Measurements from ENCODE around the gene EFNA2.

The EFNA2 gene

DNA sequence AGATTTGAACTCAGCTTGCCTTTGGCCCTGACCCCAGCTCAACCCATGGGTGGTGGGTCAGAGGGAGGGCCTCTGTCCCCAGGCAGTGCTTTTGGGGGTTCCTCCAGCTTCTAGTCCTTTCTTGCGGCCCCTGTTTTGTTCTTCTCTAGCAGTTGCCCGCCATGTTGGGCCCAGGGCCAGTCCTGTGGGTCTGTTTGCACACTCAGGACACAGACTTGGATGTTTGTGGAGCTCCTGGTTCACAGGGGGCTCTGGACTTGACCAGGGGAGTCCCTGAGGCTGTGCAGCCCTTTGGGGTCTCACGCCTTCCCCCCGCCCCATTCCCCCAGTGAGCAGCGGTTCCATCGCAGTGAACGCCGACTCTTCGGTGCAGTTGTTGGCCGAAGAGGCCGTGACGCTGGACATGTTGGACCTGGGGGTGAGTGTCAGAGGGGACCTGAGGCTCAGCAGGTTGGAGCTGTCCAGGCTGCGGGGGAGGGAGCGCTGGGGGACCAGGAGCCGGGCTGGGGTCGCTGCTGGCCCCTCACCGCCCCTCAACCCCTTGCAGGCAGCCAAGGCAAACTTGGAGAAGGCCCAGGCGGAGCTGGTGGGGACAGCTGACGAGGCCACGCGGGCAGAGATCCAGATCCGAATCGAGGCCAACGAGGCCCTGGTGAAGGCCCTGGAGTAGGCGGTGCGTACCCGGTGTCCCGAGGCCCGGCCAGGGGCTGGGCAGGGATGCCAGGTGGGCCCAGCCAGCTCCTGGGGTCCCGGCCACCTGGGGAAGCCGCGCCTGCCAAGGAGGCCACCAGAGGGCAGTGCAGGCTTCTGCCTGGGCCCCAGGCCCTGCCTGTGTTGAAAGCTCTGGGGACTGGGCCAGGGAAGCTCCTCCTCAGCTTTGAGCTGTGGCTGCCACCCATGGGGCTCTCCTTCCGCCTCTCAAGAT is 41.6 kb upstream of the EFNA2 start:
- Histone ChIP-seq H3K4me2 (ENCODE audit: insufficient read depth, low read length, poor library complexity, severe bottlenecking) (no peak overlapping the region), H2BK120ac (ENCODE audit: low read depth, low read length) (no peak overlapping the region), H3K4me1 (ENCODE audit: control insufficient read depth in 2 of 2, insufficient read depth in 1 of 2, low read depth in 1 of 2, low read length in 2 of 2) (peaks cover 25 to 32% of the 10 kb centered on the region in 2 donors), H3K4ac (ENCODE audit: low read length) (peak overlapping the region; percentile 53), H2BK15ac (ENCODE audit: low read length) (peak overlapping the region; percentile 67), H3K14ac (ENCODE audit: low read length) (no peak overlapping the region), H4K91ac (ENCODE audit: low read depth, low read length, poor library complexity) (no peak overlapping the region), H2BK5ac (ENCODE audit: low read length) (peak overlapping the region; percentile 21), H3K18ac (ENCODE audit: low read length) (peak overlapping the region; percentile 83), H3K9ac (ENCODE audit: low read depth, low read length, poor library complexity) (no peak overlapping the region), H2BK12ac (ENCODE audit: low read length) (peak overlapping the region; percentile 58), H2AK5ac (ENCODE audit: low read depth, low read length) (peak overlapping the region; percentile 92), H3K4me3 (ENCODE audit: low read length in 2 of 2) (peak overlapping the region in 1 of 2 donors; percentile 46), H4K8ac (ENCODE audit: low read depth, low read length) (no peak overlapping the region), H3K23ac (ENCODE audit: low read depth, low read length, poor library complexity) (peak overlapping the region; percentile 89), H3K27me3 (ENCODE audit: control insufficient read depth in 3 of 3, insufficient read depth in 3 of 3, low read depth in 1 of 3, low read length in 3 of 3) (no peaks in the 10 kb centered on the region), H3K79me1 (ENCODE audit: low read depth, low read length) (peaks cover 14% of the 10 kb centered on the region), H2AFZ (ENCODE audit: low read length) (no peak overlapping the region), H3K36me3 (replicated peaks in 1 of 2; ENCODE audit: control insufficient read depth in 2 of 2, insufficient read depth in 2 of 2, low read length in 2 of 2) (peaks cover 0 to 8% of the 10 kb centered on the region in 2 donors), H3K9me3 (replicated peaks in 1 of 2; ENCODE audit: control insufficient read depth in 2 of 2, insufficient read depth in 1 of 2, low read depth in 1 of 2, low read length in 2 of 2) (no peaks in the 10 kb centered on the region), H3K27ac (replicated peaks; ENCODE audit: low read length) (no peak overlapping the region)
- DNase-seq (ENCODE audit: low spot score) = no peak
- WGBS, 2 donors (ENCODE audit: extremely low coverage in 2 of 2, insufficient read length in 2 of 2, insufficient replicate concordance in 1 of 2) = no CpG with 5 or more reads among the region's 33 CpGs

DNA sequence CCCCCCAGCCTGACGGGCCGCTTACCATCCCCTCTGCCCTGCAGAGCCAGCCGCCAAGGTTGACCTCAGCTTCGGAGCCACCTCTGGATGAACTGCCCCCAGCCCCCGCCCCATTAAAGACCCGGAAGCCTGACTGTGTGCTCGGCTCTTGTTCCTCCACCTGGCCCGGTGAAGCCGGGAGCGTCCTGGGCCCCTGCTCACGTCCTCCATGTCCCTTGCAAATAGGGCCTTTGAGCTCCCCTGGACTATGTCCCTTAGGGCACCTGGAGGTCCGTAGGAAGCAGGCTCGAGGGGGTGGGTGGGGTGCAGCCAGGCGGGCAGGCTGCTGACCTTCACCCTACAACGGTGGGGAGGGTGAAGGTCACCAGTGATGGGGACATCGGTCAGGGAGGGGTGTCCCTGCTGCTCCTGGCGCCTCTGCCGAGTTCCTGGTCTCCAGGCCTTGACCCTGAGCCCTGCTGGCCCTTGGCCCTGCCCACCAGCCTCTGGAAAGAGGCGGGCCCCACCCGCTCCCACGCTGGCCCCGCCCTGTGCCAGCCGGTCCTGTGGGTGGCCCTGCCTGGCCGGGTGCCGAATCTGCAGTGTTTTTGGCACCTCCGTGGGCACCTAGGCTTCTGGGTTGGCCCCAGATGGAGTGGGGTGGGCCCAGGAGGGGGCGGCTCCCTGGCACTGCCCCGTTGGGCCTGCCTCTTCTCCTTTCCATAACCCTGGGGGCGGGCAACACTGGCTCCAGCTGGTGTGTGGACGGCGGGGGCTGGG is 40.8 kb upstream of the EFNA2 start:
- Histone ChIP-seq H3K27me3 (ENCODE audit: control insufficient read depth in 3 of 3, insufficient read depth in 3 of 3, low read depth in 1 of 3, low read length in 3 of 3) (no peaks in the 10 kb centered on the region), H3K14ac (ENCODE audit: low read length) (no peak overlapping the region), H4K91ac (ENCODE audit: low read depth, low read length, poor library complexity) (no peak overlapping the region), H3K79me1 (ENCODE audit: low read depth, low read length) (peaks cover 11% of the 10 kb centered on the region), H3K36me3 (replicated peaks in 1 of 2; ENCODE audit: control insufficient read depth in 2 of 2, insufficient read depth in 2 of 2, low read length in 2 of 2) (peaks cover 0 to 8% of the 10 kb centered on the region in 2 donors), H2BK12ac (ENCODE audit: low read length) (no peak overlapping the region), H3K9me3 (replicated peaks in 1 of 2; ENCODE audit: control insufficient read depth in 2 of 2, insufficient read depth in 1 of 2, low read depth in 1 of 2, low read length in 2 of 2) (no peaks in the 10 kb centered on the region), H3K4me1 (ENCODE audit: control insufficient read depth in 2 of 2, insufficient read depth in 1 of 2, low read depth in 1 of 2, low read length in 2 of 2) (peaks cover 20 to 27% of the 10 kb centered on the region in 2 donors), H4K8ac (ENCODE audit: low read depth, low read length) (no peak overlapping the region), H3K4me2 (ENCODE audit: insufficient read depth, low read length, poor library complexity, severe bottlenecking) (no peak overlapping the region), H3K18ac (ENCODE audit: low read length) (peak overlapping the region; percentile 44), H2AFZ (ENCODE audit: low read length) (no peak overlapping the region), H3K4me3 (ENCODE audit: low read length in 2 of 2) (no peak overlapping the region), H2BK120ac (ENCODE audit: low read depth, low read length) (peak overlapping the region; percentile 2), H2BK15ac (ENCODE audit: low read length) (peak overlapping the region; percentile 38), H3K4ac (ENCODE audit: low read length) (no peak overlapping the region), H2AK5ac (ENCODE audit: low read depth, low read length) (peak overlapping the region; percentile 89), H3K9ac (ENCODE audit: low read depth, low read length, poor library complexity) (peak overlapping the region; percentile 38), H3K23ac (ENCODE audit: low read depth, low read length, poor library complexity) (peak overlapping the region; percentile 89), H2BK5ac (ENCODE audit: low read length) (peak overlapping the region; percentile 21), H3K27ac (replicated peaks; ENCODE audit: low read length) (no peak overlapping the region)
- no CpG with 5 or more reads among the region's 31 CpGs for WGBS, 2 donors (ENCODE audit: extremely low coverage in 2 of 2, insufficient read length in 2 of 2, insufficient replicate concordance in 1 of 2)
- DNase-seq (ENCODE audit: low spot score) = no peak

DNA sequence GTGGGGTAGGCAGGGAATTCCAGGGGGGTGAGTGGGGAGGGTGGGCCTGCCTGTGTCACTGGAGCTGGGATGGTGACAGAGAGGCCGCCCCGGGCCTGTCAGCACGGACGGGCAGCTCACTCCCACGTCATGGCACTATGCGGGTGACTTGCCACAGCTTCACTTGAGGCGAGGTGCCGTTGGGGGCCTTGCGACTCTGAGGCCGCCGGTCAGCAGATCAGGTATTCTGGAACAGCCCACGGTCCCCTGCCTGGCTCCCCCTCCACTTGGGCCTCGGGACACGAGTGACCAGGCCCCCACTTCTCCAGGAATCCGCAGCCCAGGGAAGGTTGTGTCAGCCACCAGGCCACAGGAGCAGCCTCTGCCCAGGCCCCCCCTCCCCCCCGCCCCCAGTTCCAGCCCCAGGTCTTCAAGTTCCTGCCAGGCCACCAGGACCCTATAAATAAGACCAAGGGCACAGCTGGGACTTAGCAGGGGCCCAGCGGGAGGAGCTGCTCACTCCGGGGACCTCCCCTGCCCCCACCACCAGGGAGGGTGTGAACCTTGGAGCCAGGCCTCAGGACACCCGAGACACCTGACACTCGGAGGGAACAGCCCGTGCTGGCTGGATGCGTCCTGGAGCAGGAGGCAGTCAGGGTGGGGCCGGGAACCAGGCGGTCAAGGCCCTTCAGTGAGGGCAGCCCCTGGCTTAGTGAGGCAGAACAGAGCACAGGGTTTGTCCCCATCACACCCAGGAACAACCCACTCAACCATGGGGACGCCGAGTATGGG is 40.0 kb upstream of the EFNA2 start:
- H3K4me2 ChIP-seq (ENCODE audit: insufficient read depth, low read length, poor library complexity, severe bottlenecking) = no peak overlapping the region
- H2BK5ac ChIP-seq (ENCODE audit: low read length) = no peak overlapping the region
- no peak overlapping the region for H3K14ac ChIP-seq (ENCODE audit: low read length)
- peak overlapping the region; percentile 57 for H3K18ac ChIP-seq (ENCODE audit: low read length)
- peak overlapping the region; percentile 60 for H3K9ac ChIP-seq (ENCODE audit: low read depth, low read length, poor library complexity)
- peaks cover 11% of the 10 kb centered on the region for H3K79me1 ChIP-seq (ENCODE audit: low read depth, low read length)
- H2BK120ac ChIP-seq (ENCODE audit: low read depth, low read length) = no peak overlapping the region
- no peak overlapping the region for H3K4me3 ChIP-seq (ENCODE audit: low read length in 2 of 2)
- no CpG with 5 or more reads among the region's 26 CpGs for WGBS, 2 donors (ENCODE audit: extremely low coverage in 2 of 2, insufficient read length in 2 of 2, insufficient replicate concordance in 1 of 2)
- peak overlapping the region; percentile 94 for H2BK12ac ChIP-seq (ENCODE audit: low read length)
- H3K4me1 ChIP-seq (ENCODE audit: control insufficient read depth in 2 of 2, insufficient read depth in 1 of 2, low read depth in 1 of 2, low read length in 2 of 2) = peaks cover 19 to 26% of the 10 kb centered on the region in 2 donors
- peak overlapping the region; percentile 99 for H3K23ac ChIP-seq (ENCODE audit: low read depth, low read length, poor library complexity)
- no peaks in the 10 kb centered on the region for H3K27me3 ChIP-seq (ENCODE audit: control insufficient read depth in 3 of 3, insufficient read depth in 3 of 3, low read depth in 1 of 3, low read length in 3 of 3)
- H3K4ac ChIP-seq (ENCODE audit: low read length) = no peak overlapping the region
- H4K8ac ChIP-seq (ENCODE audit: low read depth, low read length) = no peak overlapping the region
- no peak overlapping the region for H4K91ac ChIP-seq (ENCODE audit: low read depth, low read length, poor library complexity)
- H3K27ac ChIP-seq (replicated peaks; ENCODE audit: low read length) = no peak overlapping the region
- no peak for DNase-seq (ENCODE audit: low spot score)
- no peaks in the 10 kb centered on the region for H3K9me3 ChIP-seq (replicated peaks in 1 of 2; ENCODE audit: control insufficient read depth in 2 of 2, insufficient read depth in 1 of 2, low read depth in 1 of 2, low read length in 2 of 2)
- H2AFZ ChIP-seq (ENCODE audit: low read length) = no peak overlapping the region
- peak overlapping the region; percentile 95 for H2AK5ac ChIP-seq (ENCODE audit: low read depth, low read length)
- peaks cover 0 to 8% of the 10 kb centered on the region in 2 donors for H3K36me3 ChIP-seq (replicated peaks in 1 of 2; ENCODE audit: control insufficient read depth in 2 of 2, insufficient read depth in 2 of 2, low read length in 2 of 2)
- peak overlapping the region; percentile 81 for H2BK15ac ChIP-seq (ENCODE audit: low read length)

Measured in neuronal stem cell (in vitro differentiated cells).